H9 (cell line): ENCODE measurements around the gene ANK3. TPM values are rescaled to one million over a fixed set of nuclear protein-coding genes. Genes with fewer than 3 reads are reported as not detected.

Experiments
- DNase-seq: peaks from one replicate; pipeline ENCODE4 v3.0.0-alpha.2; 2017
- H2AFZ ChIP-seq: one replicate; pipeline ENCODE4 v1.6.1; 2013; ENCODE audit warnings: mild to moderate bottlenecking, low read length, control low read depth, moderate library complexity
- H2AK5ac ChIP-seq: 2 replicates; pipeline ENCODE4 v1.6.1; 2013; ENCODE audit warnings: low read length, control low read depth, mixed read lengths; ENCODE audit not compliant: insufficient read length
- H2BK120ac ChIP-seq: one replicate; pipeline ENCODE4 v1.6.1; 2013; ENCODE audit warnings: low read depth, mild to moderate bottlenecking, low read length, control low read depth, inconsistent platforms; ENCODE audit not compliant: poor library complexity, severe bottlenecking
- H2BK12ac ChIP-seq: 2 replicates; pipeline ENCODE4 v1.6.1; 2013; ENCODE audit warnings: low read length, control low read depth, mixed read lengths, low read depth; ENCODE audit not compliant: insufficient read length
- H2BK15ac ChIP-seq: 2 replicates; pipeline ENCODE4 v1.6.1; 2013; ENCODE audit warnings: low read depth, low read length, control low read depth
- H2BK20ac ChIP-seq: one replicate; pipeline ENCODE4 v1.6.1; 2013; ENCODE audit warnings: low read depth, mild to moderate bottlenecking, low read length, control low read depth, inconsistent platforms; ENCODE audit not compliant: poor library complexity, severe bottlenecking
- H2BK5ac ChIP-seq: 2 replicates; pipeline ENCODE4 v1.6.1; 2013; ENCODE audit warnings: low read length, control low read depth, mixed read lengths; ENCODE audit not compliant: insufficient read length
- H3K14ac ChIP-seq: 2 replicates; pipeline ENCODE4 v1.6.1; 2013; ENCODE audit warnings: low read length, control low read depth; ENCODE audit not compliant: insufficient read depth
- H3K18ac ChIP-seq: 2 replicates; pipeline ENCODE4 v1.6.1; 2013; ENCODE audit warnings: low read depth, mild to moderate bottlenecking, mixed read lengths, low read length, control low read depth; ENCODE audit not compliant: insufficient read length
- H3K23ac ChIP-seq: 2 replicates; pipeline ENCODE4 v1.6.1; 2013; ENCODE audit warnings: low read length, control low read depth, mixed read lengths, low read depth; ENCODE audit not compliant: insufficient read length
- H3K23me2 ChIP-seq: 2 replicates; pipeline ENCODE4 v1.6.1; 2013; ENCODE audit warnings: low read depth, mild to moderate bottlenecking, mixed read lengths, low read length, control low read depth; ENCODE audit not compliant: insufficient read length, poor library complexity, severe bottlenecking
- H3K27ac ChIP-seq: 2 replicates; pipeline ENCODE4 v1.5.1; 2013; ENCODE audit warnings: low read length, control low read depth, mixed read lengths, low read depth; ENCODE audit not compliant: insufficient read length
- H3K27me3 ChIP-seq: 2 replicates; pipeline ENCODE4 v1.6.1; 2013; ENCODE audit warnings: low read length, control low read depth, inconsistent platforms; ENCODE audit not compliant: insufficient read depth
- H3K4ac ChIP-seq: 2 replicates; pipeline ENCODE4 v1.6.1; 2013; ENCODE audit warnings: low read depth, mild to moderate bottlenecking, control low read depth, inconsistent platforms, low read length, moderate library complexity
- H3K4me1 ChIP-seq: 2 replicates; pipeline ENCODE4 v1.6.1; 2013; ENCODE audit warnings: low read length, control low read depth, inconsistent platforms; ENCODE audit not compliant: insufficient read depth
- H3K4me2 ChIP-seq: 2 replicates; pipeline ENCODE4 v1.6.1; 2013; ENCODE audit warnings: low read length, control low read depth, mixed read lengths; ENCODE audit not compliant: insufficient read length, insufficient read depth
- H3K56ac ChIP-seq: 2 replicates; pipeline ENCODE4 v1.6.1; 2013; ENCODE audit warnings: low read depth, mild to moderate bottlenecking, mixed read lengths, low read length, control low read depth; ENCODE audit not compliant: insufficient read length
- H3K79me1 ChIP-seq: 2 replicates; pipeline ENCODE4 v1.6.1; 2013; ENCODE audit warnings: low read depth, mild to moderate bottlenecking, moderate library complexity, low read length, control low read depth, inconsistent platforms; ENCODE audit not compliant: insufficient read depth, poor library complexity, severe bottlenecking
- H3K79me2 ChIP-seq: 2 replicates; pipeline ENCODE4 v1.6.1; 2013; ENCODE audit warnings: low read length, control low read depth, inconsistent platforms; ENCODE audit not compliant: insufficient read depth
- H3K9ac ChIP-seq: 2 replicates; pipeline ENCODE4 v1.6.1; 2013; ENCODE audit warnings: low read length, control low read depth, mixed read lengths; ENCODE audit not compliant: insufficient read length; ENCODE audit errors: extremely low read depth
- H3K9me3 ChIP-seq: one replicate; pipeline ENCODE4 v1.6.1; 2013; ENCODE audit warnings: low read depth, low read length, inconsistent platforms; ENCODE audit not compliant: control insufficient read depth
- H3T11ph ChIP-seq: one replicate; pipeline ENCODE4 v1.6.1; 2013; ENCODE audit warnings: mild to moderate bottlenecking, low read length, control low read depth, inconsistent platforms
- H4K20me1 ChIP-seq: one replicate; pipeline ENCODE4 v1.6.1; 2013; ENCODE audit not compliant: control insufficient read depth, insufficient read length, insufficient read depth
- H4K5ac ChIP-seq: 2 replicates; pipeline ENCODE4 v1.6.1; 2013; ENCODE audit warnings: low read depth, mild to moderate bottlenecking, mixed read lengths, low read length, control low read depth; ENCODE audit not compliant: insufficient read length
- H4K8ac ChIP-seq: replicated peaks from 2 replicates; pipeline ENCODE4 v1.6.1; 2013; ENCODE audit warnings: low read length, control low read depth, mixed read lengths, low read depth; ENCODE audit not compliant: insufficient read length
- H4K91ac ChIP-seq: 2 replicates; pipeline ENCODE4 v1.6.1; 2013; ENCODE audit warnings: low read depth, mild to moderate bottlenecking, moderate library complexity, mixed read lengths, low read length, control low read depth; ENCODE audit not compliant: insufficient read length
- H3K27ac Mint-ChIP-seq, 3 experiments: 2 replicates in 2 of 3; 3 replicates in 1 of 3; pipeline ENCODE4 v1.8.0; 2020 to 2021; ENCODE audit warnings: mixed read lengths in 3 of 3, mild to moderate bottlenecking in 1 of 3, moderate library complexity in 1 of 3
- H3K27me3 Mint-ChIP-seq: 2 replicates; pipeline ENCODE4 v1.8.0; 2021; ENCODE audit warnings: low read depth, mild to moderate bottlenecking, moderate library complexity, mixed read lengths
- H3K36me3 Mint-ChIP-seq, 3 experiments: 2 replicates in 2 of 3; 3 replicates in 1 of 3; pipeline ENCODE4 v1.8.0; 2020 to 2021; ENCODE audit warnings: low read depth in 3 of 3, mixed read lengths in 3 of 3; ENCODE audit not compliant: insufficient read depth in 1 of 3
- H3K4me1 Mint-ChIP-seq, 2 experiments: 2 replicates each; pipeline ENCODE4 v1.8.0; 2020; ENCODE audit warnings: mixed read lengths in 2 of 2
- H3K4me3 Mint-ChIP-seq, 2 experiments: 2 replicates in 1 of 2; 3 replicates in 1 of 2; pipeline ENCODE4 v1.8.0; 2020 to 2021; ENCODE audit warnings: mild to moderate bottlenecking in 2 of 2, mixed read lengths in 2 of 2, moderate library complexity in 1 of 2
- H3K9me3 Mint-ChIP-seq, 2 experiments: 2 replicates in 1 of 2; 3 replicates in 1 of 2; pipeline ENCODE4 v1.8.0; 2020; ENCODE audit warnings: mild to moderate bottlenecking in 2 of 2, mixed read lengths in 2 of 2, moderate library complexity in 1 of 2
- WGBS: extraction: QIAGEN DNeasy Blood & Tissue Kit; methylation state at CpG from one replicate; pipeline ENCODE4 v1.1.7; 2013; ENCODE audit warnings: missing lambda C conversion rate, low lambda C conversion rate, mixed read lengths; ENCODE audit not compliant: insufficient read length; ENCODE audit errors: extremely low coverage; 5-methylcytosine and 5-hydroxymethylcytosine counted together
- total RNA-seq: library from RNA; stranded (reverse); gene quantifications from 2 replicates; pipeline ENCODE4 v1.2.1, GENCODE V29; 2021
- TF ChIP-seq, protein P1 (sequence below): fragments of 200-600 bp; sonication (generic); conservative IDR thresholded peaks from 3 replicates; pipeline ENCODE4 v1.8.0; 2021; ENCODE audit warnings: antibody characterized with exemption, mild to moderate bottlenecking

Gene ANK3
- total RNA-seq, 1 experiment from 2014 or later: 59.6 TPM

DNA sequence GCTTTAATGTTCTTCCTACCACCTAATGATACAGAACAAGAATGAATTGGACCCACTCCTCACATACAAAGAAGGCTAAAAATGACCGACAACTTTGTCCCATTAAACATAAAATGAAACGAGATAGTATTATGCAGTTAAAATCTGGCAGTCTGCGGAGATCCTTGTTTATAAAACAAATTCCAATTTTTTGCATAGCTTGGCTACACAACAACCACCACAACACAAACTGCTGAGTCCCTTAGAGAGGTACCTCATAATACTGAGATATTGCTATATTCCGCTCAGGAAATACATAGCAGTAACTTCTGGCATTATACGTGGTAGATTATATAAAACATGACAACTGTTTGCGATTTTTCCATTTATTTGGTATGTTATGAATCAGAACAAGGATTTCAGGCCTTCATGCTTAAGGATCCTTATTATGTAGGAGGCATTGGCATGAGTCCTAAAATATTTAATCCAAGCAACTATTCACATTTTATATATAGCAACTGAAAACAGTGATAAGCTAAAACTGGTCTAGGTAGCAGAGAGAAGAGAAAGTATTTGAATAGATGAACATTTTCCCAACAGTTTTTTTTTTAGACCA lies 96.0 kb downstream of the ANK3 start:
- no peak for DNase-seq
- no peak overlapping the region for H3K27ac ChIP-seq
- H2BK15ac ChIP-seq: no peak overlapping the region
- no peaks in the 10 kb centered on the region for H3K23me2 ChIP-seq
- TF ChIP-seq, protein P1, sequence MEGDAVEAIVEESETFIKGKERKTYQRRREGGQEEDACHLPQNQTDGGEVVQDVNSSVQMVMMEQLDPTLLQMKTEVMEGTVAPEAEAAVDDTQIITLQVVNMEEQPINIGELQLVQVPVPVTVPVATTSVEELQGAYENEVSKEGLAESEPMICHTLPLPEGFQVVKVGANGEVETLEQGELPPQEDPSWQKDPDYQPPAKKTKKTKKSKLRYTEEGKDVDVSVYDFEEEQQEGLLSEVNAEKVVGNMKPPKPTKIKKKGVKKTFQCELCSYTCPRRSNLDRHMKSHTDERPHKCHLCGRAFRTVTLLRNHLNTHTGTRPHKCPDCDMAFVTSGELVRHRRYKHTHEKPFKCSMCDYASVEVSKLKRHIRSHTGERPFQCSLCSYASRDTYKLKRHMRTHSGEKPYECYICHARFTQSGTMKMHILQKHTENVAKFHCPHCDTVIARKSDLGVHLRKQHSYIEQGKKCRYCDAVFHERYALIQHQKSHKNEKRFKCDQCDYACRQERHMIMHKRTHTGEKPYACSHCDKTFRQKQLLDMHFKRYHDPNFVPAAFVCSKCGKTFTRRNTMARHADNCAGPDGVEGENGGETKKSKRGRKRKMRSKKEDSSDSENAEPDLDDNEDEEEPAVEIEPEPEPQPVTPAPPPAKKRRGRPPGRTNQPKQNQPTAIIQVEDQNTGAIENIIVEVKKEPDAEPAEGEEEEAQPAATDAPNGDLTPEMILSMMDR: no peak
- no peak overlapping the region for H2BK12ac ChIP-seq
- H2BK120ac ChIP-seq: no peak overlapping the region
- no peaks in the 10 kb centered on the region for H3K79me1 ChIP-seq
- H3K27me3 ChIP-seq: no peaks in the 10 kb centered on the region
- H2BK5ac ChIP-seq: no peak overlapping the region
- no peak overlapping the region for H3K27ac Mint-ChIP-seq
- no peaks in the 10 kb centered on the region for H3K9me3 ChIP-seq
- no peak overlapping the region for H3K23ac ChIP-seq
- H3K4me3 Mint-ChIP-seq: no peak overlapping the region
- no peak overlapping the region for H4K8ac ChIP-seq
- whole genome bisulfite sequencing: no CpG with 5 or more reads among the region's 6 CpGs
- no peak overlapping the region for H3K4ac ChIP-seq
- H4K91ac ChIP-seq: no peak overlapping the region
- no peak overlapping the region for H3K56ac ChIP-seq
- no peaks in the 10 kb centered on the region for H3K79me2 ChIP-seq
- no peaks in the 10 kb centered on the region for H3K4me1 ChIP-seq
- H3K4me1 Mint-ChIP-seq: peaks cover 4 to 9% of the 10 kb centered on the region in 2 experiments
- H3K27me3 Mint-ChIP-seq: no peaks in the 10 kb centered on the region
- no peak overlapping the region for H3T11ph ChIP-seq
- H2AFZ ChIP-seq: no peak overlapping the region
- H3K14ac ChIP-seq: no peak overlapping the region
- no peak overlapping the region for H4K5ac ChIP-seq
- H3K9ac ChIP-seq: no peak overlapping the region
- no peak overlapping the region for H2AK5ac ChIP-seq
- H3K36me3 Mint-ChIP-seq: no peaks in the 10 kb centered on the region
- H2BK20ac ChIP-seq: no peak overlapping the region
- H3K18ac ChIP-seq: no peak overlapping the region
- no peak overlapping the region for H3K4me2 ChIP-seq
- H4K20me1 ChIP-seq: no peaks in the 10 kb centered on the region
- H3K9me3 Mint-ChIP-seq: no peaks in the 10 kb centered on the region
